Eye (tissue), 1 donor: ENCODE results near the gene RSPH10B.
A peak's percentile ranks its signal among the peaks of the same experiment; 100 is the strongest.
"Not testable (repeated sequence)": the region's sequence is repeated elsewhere in the genome, so short reads cannot be mapped to it uniquely, and the experiment has no call there.

Experiments
- DNase-seq: peaks from one replicate; pipeline ENCODE4 v3.0.0-alpha.2; 2015

Gene RSPH10B

DNA sequence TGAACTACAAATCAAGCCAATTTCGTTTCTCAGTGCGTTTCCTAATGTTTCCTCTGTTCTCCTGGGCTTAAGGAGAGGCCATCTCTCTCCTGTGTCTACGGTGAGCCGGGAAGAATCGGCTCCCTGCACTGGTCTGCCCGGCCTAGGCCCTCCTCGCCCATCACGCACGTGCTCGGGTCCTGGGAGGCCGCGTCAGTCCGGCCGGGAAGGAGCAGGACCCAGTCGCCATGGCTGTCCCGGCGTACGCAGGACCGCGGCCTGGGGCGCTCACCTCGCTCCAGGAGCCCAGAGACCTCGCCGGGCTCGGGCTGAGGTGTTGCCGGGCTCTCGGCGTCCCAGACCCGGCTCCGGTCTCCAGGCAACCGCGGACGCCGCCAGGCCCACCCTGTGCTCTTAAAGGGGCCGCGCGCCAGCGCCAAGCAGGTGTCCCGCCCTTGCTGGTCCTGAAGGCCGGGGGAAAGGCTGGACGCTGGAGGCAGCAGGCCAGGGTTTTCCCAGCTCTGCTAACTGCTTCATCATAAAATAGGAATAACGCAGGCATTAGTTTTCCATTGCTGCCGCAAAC lies at the start of gene RSPH10B:
TSS of gene RSPH10B (minus strand) at position 343 of the 565 bp plus-strand sequence. CDS start 3,573 bp downstream, outside the sequence.
- DNase-seq, result not testable (repeated sequence)

DNA sequence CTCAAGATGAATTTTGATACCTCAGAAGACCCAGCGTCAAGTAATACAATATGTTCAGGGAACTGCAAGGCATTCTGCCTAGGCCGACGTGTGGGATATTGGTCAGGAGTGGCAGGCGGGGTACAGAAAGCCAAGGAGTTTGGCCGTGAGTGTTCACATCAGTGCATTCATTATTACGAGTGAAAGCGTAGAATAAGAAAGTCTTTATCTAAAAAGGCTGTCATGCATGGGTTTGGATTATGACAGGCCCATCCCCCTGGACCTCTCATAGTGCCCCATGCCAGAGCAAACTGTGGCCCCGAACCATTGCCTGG lies 46.1 kb upstream of the RSPH10B start:
- no peak for DNase-seq

DNA sequence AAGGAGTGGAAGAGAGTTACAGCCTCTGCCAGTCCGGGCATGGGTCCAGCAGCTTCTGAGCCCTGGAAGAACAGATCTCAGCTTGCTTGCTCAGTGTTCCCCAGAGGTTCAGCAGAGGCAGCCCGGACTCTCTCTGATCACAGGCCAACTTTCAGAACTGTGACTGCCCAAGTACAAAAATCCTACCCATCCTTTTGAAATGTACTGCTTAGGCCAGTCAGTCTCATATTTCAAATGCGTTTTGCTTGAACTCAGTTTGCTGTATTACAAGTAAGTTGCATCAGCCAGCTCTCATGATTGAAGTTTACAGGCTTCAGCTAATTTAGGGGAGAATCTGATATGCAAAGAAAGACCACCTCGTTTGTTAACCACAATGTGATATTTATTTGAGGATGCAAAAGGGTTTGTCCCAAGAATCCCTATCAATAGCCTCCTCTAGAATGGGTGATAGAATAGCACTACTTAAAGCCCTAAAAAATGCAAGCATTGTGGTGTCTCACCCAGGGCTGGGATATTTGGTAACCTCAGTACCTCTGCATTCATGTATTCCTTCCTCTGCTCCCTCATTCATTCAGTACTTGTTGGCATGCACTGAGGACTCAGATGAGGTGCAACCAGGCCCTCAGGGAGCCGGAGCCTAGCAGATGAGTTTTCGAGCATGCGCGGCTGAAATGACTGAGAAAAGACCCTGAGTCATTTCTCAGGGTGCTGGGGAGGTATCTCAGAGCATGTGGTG lies 45.6 kb upstream of the RSPH10B start:
- DNase-seq, result no peak

DNA sequence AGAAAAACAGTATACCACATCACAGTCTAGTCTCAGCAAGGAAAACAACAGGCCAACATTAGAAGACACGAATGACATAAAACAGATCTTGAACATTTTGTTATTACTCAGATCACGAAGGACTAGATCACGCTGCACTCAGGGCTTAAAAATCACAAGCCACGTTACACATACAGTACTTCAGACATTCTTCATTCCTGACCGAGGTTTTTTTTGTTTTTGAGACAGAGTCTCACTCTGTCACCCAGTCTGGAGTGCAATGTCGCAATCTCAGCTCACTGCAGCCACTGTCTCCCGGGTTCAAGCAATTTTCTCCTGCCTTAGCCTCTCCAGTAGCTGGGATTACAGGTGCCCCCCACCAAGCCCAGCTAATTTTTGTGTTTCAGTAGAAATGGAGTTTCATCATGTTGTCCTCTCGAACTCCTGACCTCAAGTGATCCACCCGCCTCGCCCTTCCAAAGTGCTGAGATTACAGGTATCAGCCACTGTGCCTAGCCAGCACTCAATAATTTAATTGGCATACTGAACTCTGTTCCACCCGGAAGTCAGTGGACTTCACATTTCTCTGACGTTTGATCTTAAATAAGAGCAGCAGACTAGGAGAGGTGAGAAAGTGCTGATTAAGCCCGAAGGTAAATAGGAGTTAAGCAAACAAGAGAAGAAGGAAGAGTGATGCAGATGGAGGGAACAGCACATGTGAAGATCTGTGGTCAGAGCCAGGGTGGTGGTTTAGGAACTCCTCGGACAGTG lies 42.0 kb upstream of the RSPH10B start:
- DNase-seq, result no peak

DNA sequence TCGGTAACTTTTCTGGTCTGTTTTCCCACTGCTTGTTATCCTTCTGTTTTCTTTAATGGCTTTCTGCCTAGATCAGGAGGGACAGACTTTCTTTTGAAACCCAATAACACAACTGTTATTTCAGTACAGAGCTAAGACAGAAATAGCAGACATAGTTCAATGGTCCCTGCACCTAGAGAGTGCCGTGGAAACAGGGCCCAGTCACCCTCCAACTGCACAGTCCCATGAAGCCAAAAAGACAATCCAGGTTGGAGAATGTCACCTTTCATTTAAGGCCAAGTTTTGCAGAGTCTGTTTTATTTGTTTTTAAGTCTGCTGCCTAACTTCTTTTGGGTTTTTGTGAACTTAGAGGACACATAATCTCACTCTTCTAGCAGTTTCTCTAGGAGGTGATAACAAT lies 41.1 kb upstream of the RSPH10B start:
- no peak for DNase-seq

DNA sequence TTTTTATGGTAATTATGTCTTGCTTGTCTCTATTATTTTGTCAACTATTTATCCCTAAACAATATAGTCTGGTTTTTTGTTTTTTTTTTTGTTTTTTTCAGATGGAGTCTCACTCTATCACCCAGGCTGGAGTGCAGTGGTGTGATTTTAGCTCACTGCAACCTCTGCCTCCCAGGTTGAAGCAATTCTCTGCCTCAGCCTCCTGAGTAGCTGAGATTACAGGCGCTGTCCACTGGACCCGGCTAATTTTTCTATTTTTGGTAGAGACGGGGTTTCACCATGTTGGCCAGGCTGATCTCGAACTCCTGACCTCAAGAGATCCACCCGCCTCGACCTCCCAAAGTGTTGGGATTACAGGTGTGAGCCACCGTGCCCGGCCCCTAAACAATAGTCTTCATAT lies 39.9 kb upstream of the RSPH10B start:
- not testable (repeated sequence) for DNase-seq

DNA sequence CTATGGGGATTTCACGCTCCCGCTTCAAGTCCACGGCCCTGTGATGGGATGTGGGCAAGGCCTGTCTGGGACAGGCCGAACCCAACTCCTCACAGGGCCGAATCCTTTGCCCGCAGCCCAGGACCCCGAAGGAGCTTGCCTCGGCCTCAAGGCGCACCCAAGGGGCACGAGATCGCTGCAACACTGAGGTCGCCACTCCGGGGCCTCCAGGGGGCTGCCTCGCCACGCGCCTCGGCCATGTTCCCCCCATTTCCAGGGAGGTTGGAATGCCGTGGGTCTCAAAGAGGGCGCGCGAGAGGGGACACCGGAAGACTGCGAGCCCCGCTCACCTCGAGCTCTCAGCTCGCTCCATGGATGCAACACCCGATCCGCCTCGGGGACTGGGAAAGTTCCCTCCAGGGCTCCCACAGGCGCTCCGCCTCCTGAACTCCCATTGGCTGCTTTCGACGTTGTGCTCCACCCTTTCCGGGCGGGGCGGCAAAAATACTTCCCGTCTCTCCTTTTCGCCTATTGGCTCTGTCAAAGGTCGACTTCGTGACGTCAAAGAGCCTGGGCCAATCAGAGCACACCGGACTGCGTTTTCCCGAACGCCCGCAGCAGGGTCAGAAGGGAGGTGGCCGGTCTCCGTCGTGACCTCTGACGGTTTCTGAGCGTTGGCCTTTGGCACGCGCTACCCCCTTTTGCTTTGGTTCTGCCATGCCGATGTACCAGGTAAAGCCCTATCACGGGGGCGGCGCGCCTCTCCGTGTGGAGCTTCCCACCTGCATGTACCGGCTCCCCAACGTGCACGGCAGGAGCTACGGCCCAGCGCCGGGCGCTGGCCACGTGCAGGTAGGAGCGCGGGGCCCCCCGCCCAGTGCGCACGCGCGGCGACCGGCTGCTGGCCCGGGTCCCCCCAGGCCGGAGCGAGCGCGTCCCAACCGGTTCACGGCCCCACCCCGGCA lies 38.5 kb upstream of the RSPH10B start, which contains the start of the genes AIMP2 and PMS2:
TSS of gene AIMP2 (plus strand) at position 605 of the 944 bp plus-strand sequence. CDS start at position 697, 92 bp downstream.
TSS of gene PMS2 (minus strand) at position 382 of the 944 bp plus-strand sequence. CDS start at position 352, 30 bp downstream.
- DNase-seq, result peak; percentile 100

DNA sequence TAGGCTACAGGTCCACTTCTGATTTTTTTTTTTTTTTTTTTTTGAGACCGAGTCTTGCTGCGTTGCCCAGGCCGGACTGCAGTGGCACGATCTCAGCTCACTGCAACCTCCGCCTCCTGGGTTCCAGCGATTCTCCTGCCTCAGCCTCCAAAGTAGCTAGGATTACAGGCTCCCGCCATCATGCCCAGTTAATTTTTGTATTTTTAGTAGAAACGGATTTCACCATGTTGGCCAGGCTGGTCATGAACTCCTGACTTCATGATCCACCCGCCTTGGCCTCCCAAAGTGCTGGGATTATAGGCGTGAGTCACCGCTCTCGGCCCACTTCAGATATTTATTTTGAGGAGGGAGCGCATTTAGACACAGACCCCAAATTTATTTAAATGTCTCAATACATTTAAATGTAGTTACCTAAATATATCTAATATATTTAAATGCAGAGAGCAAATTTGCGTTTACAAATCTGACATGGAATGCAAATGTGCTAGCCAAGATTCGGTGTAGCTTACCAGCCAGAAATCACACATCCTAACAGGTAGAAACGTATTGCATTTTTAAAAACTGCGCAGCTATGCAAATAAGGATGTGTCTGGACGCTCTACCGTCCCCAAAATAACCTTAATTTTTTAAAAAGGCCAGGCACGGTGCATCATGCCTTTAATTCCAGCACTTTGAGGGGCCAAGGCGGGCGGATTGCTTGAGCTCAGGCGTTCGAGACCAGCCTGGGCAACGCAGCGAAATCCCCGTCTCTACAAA lies 37.5 kb upstream of the RSPH10B start:
- DNase-seq, result peak; percentile 24

DNA sequence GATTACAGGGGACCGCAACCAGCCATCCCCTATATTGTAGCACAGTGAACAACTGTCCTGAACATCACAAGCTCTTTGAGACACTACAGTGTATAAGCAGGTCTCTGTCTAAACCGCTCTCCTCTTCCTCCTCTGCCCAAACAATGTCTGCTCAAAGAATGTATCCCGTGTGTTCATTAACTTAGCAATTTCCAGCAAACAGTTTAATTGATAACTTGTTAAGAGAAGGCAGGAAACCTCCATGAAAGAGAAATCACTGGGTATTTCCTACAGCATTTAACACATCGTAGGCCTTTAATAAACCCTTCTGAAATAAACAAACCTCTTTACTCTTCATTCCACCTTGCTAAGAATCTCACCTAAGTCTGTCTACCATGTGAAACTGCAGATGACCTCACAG lies 36.9 kb upstream of the RSPH10B start:
- no peak for DNase-seq

DNA sequence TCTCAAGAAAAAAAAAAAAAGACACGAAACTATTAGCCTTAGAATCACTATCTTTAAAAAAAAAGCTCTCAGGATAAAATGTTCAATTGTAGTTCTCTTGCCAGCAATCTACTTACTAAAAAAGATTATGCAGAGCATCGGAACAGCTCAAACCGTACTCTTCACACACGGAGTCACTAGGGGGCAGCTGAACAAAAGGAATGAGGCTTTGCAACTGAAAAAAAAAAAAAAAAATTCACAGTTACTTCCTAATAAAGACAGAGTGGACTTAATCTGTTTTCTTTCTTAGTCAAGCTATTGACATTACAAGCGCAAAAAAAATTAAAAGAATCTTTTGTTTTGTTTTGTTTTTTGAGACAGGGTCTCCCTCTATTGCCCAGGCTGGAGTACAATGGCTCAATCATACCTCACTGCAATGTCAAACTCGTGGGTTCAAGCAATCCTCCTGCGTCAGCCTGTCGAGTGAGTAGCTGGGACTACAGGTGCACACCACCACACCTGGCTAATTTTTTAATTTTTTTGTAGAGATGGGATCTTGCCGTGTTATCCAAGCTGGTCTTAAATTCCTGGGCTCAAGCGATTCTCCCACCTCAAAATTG lies 26.8 kb upstream of the RSPH10B start:
- DNase-seq, result peak; percentile 83

DNA sequence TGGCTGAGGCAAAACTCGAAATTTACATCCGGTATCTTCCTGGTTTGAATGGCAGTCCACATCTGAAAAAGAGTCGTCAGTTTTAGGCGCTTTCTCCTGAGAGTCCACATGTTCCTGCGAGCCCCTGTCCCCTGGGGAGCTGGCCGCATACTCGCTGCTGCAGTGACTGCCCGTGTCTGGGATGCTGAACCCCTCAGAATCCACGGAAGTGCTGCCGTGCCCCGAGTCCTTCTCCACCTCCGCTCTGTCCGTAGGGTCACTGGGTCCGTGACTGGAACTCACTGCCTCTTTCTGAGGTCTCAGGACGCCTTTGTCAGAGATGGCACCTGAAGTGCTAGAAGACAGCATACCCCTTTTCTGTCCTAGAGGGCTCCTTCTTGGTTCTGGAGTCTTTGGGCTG lies 16.6 kb upstream of the RSPH10B start:
- DNase-seq, result not testable (repeated sequence)

DNA sequence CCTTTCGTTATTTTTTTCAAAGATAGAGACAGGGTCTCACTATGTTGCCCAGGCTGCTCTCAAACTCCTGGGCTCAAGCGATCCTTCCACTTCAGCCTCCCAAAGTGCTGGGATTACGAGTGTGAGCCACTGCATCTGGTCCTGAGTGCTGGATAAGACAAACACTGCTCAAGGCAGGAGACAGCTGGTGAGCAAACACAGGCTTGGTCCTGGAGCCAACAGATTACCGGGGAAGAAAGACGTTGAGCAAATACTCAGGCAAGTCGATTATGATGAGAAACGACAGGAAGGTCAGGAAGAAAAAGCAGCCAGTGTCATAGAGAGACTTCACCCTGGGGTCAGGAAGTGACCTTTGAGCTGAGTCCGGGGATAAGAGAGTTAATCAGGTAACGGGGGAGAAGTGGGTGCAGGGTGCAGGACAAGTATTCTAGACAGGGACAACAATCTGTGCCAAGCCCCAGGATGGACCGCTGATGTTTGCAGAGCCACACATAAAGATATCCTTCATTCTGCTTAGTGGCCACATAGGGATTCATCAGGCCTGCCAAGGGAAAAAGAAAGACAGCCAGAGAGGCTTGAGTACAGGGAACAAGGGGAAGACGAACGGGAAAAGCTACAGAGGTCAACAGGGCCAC lies 9.3 kb upstream of the RSPH10B start:
- not testable (repeated sequence) for DNase-seq

DNA sequence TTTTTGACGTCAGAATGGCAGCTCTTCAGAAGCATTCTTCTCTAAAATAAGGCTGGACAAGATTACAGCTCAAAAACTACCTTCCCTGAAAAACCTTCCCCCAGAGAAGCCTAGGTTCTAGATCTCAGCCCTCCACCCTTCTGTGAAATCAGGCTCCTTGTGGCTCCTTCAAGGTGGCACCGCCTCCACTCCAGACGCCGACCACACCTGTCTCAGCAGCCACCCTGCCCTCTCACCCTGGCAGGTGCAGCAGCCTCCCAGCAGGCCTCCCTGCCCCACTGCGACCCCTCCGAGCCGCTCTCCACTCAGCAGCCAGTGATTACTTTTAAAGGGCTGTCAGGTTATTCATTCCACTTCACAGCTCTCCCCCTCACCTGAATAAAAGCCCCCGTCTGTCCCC lies 3.1 kb upstream of the RSPH10B start:
- DNase-seq, result not testable (repeated sequence)

DNA sequence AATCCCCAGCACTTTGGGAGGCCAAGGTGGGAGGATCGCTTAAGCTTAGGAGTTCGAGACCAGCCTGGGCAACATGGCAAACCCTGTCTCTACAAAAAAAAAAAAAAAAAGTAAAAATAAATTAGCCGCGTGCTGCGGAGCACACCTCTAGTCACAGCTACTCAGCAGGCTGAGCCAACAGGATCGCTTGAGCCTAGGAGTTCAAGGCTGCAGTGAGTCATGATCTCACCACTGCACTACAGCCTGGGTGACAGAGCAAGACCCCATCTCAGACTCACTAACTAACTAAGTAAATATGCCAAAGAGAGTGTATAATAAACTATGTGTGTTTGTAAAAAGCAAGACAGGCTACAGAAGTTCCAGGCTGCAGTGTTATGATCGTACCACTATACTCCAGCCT lies 6.7 kb downstream of the RSPH10B start:
- DNase-seq, result not testable (repeated sequence)

DNA sequence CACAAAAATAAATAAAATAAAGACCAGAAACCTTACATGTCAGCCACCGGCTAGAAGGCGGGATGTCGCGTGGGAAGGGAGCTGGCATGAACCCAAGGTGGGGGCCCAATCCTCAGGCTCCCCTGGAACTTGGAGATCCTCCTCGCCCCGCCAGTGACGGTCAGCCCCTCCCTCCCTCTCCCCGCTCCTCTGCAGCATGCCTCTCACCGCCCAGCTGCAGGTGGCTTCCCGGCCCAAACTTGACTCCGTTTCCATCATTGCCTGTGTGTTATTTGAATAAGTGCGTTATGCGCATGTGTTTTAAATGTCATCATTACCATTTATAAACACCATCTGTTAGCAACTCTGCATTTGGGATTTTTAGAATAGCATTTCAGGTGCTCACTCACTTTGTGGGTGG lies 7.3 kb downstream of the RSPH10B start:
- not testable (repeated sequence) for DNase-seq

DNA sequence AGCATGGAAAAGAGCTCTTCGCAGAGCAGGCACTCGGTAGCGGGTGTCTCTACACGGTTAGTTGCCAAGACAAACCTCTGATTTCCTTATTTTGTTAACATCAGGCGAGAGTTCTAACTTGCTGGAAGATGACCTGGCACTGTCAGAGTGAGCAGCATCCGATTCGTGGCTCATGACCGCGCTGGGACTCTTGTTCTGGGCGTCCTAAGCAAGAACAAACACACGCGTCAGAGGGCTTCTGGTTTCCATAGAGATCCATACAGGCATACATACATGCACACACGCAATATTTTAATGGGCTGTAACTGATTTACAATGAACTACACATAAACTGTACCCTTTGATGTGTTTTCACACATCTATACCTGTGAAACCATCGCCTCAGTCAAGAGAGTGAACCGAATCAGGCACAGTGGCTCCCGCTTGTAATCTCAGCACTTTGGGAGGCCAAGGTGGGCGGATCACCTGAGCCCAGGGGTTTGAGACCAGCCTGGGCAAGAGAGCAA lies 35.5 kb downstream of the RSPH10B start:
- DNase-seq, result not testable (repeated sequence)

DNA sequence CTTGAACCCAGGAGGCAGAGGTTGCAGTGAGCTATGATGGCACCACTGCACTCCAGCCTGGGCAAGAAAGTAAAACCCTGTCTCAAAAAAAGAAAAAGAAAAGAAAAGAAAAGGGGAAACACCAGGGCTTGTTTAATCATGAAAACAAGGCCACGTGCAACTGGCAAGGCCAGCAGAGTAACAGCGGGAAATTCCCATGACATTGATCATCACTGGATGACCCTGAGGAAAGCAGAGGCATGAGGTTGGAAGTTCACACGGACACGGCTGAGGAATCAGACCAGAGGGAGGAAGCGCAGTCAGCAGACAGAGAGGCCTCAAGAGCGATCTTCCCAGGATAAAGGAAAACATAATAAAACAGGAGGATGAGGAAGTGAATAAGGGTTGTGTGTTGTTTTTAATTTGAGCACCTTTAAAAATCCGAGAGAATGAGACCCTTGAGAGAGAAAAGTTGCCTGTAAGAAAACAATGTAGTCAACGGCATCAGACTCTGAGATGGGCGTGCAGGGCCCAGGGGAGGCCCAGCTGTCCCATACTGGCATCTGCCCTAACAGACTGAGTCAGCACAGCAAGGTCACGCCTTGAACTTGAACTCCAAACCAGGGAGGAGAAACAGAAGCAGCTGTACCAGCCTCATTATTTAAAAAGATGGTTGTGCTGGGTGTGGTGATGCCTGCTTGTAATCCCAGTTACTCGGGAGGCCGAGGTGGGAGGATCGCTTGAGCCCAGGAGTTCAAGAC lies 38.4 kb downstream of the RSPH10B start:
- DNase-seq, result not testable (repeated sequence)

DNA sequence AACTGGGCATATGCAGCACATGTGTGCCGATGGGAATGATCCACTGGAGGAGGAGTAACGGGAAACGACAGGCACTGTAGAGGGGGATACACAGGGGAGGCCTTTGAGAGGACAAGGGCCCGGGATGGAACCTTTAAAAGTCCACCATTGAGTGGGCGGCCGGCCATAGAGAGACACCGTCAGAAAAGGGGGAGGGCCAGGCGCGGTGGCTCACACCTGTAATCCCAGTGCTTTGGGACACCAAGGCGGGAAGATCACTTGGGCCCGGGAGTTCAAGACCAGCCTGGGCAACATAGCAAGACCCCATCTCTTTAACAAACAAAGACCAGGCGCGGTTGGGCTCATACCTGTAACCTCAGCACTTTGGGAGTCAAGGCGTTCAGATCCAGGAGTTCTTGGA lies 39.2 kb downstream of the RSPH10B start:
- DNase-seq, result not testable (repeated sequence)

DNA sequence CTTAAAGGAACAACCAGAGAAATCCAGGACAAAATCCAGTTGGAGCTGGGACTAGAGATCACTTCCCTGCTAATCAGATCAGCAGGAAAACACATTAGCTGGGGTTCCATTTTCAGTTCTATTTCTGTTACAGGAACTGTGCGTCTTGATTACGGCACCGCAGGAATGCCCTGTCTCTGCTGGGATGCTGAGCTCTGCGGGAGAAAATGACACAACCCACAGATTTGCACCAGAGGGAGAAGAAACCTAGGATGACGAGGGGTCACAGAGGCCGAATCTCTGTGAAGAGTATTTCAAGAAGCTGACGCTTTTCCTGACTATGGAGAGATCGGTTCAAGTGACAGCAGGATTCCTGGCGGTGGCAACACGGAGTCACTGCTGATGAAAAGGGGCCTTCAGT lies 40.2 kb downstream of the RSPH10B start:
- not testable (repeated sequence) for DNase-seq
